Embryonic facial prominence (tissue), 1 donor: ENCODE data around the gene LHB.
"Not testable (repeated sequence)": the region's sequence is repeated elsewhere in the genome, so short reads cannot be mapped to it uniquely, and the experiment has no call there.

Experiments
- DNase-seq: peaks from one replicate; pipeline ENCODE4 v3.0.0-alpha.2; 2016; ENCODE audit errors: extremely low spot score

Gene LHB

GRCh38 chr19:49038111-49038510 is 21.2 kb upstream of the LHB start:
- not testable (repeated sequence) for DNase-seq

GRCh38 chr19:49036815-49037214 is 19.9 kb upstream of the LHB start, which contains the start of gene CGB1:
TSS of gene CGB1 (minus strand) at chr19:49036895. CDS start at chr19:49036711, 184 bp downstream.
- DNase-seq: not testable (repeated sequence)

GRCh38 chr19:49031642-49032301 is 14.9 kb upstream of the LHB start, which contains the start of gene CGB2:
TSS of gene CGB2 (plus strand) at chr19:49031890. CDS start at chr19:49032096, 206 bp downstream.
- not testable (repeated sequence) for DNase-seq

- not testable (repeated sequence) for DNase-seq
Observed at GRCh38 chr19:49030323-49030722, 13.4 kb upstream of the LHB start.

GRCh38 chr19:49029749-49030148 is 12.9 kb upstream of the LHB start:
- DNase-seq: not testable (repeated sequence)

GRCh38 chr19:49028686-49029085 is 11.8 kb upstream of the LHB start:
- DNase-seq: not testable (repeated sequence)

GRCh38 chr19:49025599-49025998 is 8.7 kb upstream of the LHB start:
- not testable (repeated sequence) for DNase-seq

GRCh38 chr19:49025088-49025487 is 8.2 kb upstream of the LHB start:
- not testable (repeated sequence) for DNase-seq

- DNase-seq: not testable (repeated sequence)
Observed at GRCh38 chr19:49024233-49024632, 7.3 kb upstream of the LHB start, which contains the start of gene CGB3. TSS of gene CGB3 (minus strand) at chr19:49024333. CDS start at chr19:49023971, 362 bp downstream.

- DNase-seq: no peak
Observed at GRCh38 chr19:49022116-49022515, 5.2 kb upstream of the LHB start.

- no peak for DNase-seq
Observed at GRCh38 chr19:49020931-49021895, 4.3 kb upstream of the LHB start.

- DNase-seq: no peak
Observed at GRCh38 chr19:49020342-49020741, 3.5 kb upstream of the LHB start.

GRCh38 chr19:49019242-49019932 is 2.5 kb upstream of the LHB start:
- DNase-seq: no peak

GRCh38 chr19:49018388-49019241 is 1.7 kb upstream of the LHB start:
- not testable (repeated sequence) for DNase-seq

- no peak for DNase-seq
Observed at GRCh38 chr19:49017666-49018351, 918 bp upstream of the LHB start.

- DNase-seq: no peak
Observed at GRCh38 chr19:49016067-49016839, 638 bp downstream of the LHB start.

GRCh38 chr19:49014870-49015255 is 2.0 kb downstream of the LHB start:
- DNase-seq: no peak

- no peak for DNase-seq
Observed at GRCh38 chr19:49014123-49014869, 2.6 kb downstream of the LHB start.

- no peak for DNase-seq
Observed at GRCh38 chr19:49011194-49011593, 5.7 kb downstream of the LHB start.
